Measurements from ENCODE around the gene CAPN13. TPM values are rescaled to one million over a fixed set of nuclear protein-coding genes. Genes with fewer than 3 reads are reported as not detected.

Gene CAPN13
- not detected in 2 replicates for total RNA-seq (ENCODE audit: low replicate concordance)

GRCh38 chr2:30807249-30807648 lies at the start of gene CAPN13:
TSS of gene CAPN13 (minus strand) at chr2:30807446. CDS start at chr2:30787325, 20,121 bp downstream.

Data from smooth muscle cell of the coronary artery (primary cell).